Heart right ventricle (tissue), 16 donors: Measurements from ENCODE around the gene ROM1. TPM values are rescaled to one million over a fixed set of nuclear protein-coding genes. Genes with fewer than 3 reads are reported as not detected.
A peak's percentile ranks its signal among the peaks of the same experiment; 100 is the strongest.

ENCODE experiments used
- ATAC-seq, 8 donors: fragments of 200-7000 bp; cut with Tn5 transposase; one replicate each; pipeline ENCODE4 v1.9.1; 2020; ENCODE audit warnings: mild to moderate bottlenecking in 8 of 8, moderate library complexity in 8 of 8, moderate number of reproducible peaks in 1 of 8
- DNase-seq, 2 donors: peaks; one replicate each; pipeline ENCODE4 v3.0.0-alpha.2; 2020
- H3K27ac ChIP-seq, 10 donors: fragments of 200-600 bp; sonication (generic) in 2 of 10; one replicate each; pipeline versions ENCODE4 v1.5.0 to v1.8.0; 2020 to 2022; ENCODE audit warnings: mild to moderate bottlenecking in 3 of 10
- H3K27me3 ChIP-seq, 7 donors: fragments of 200-600 bp; one replicate each; pipeline ENCODE4 v1.8.0; 2021 to 2022; ENCODE audit warnings: mild to moderate bottlenecking in 2 of 7
- H3K36me3 ChIP-seq, 9 donors: fragments of 200-600 bp; sonication (generic) in 1 of 9; one replicate each; pipeline versions ENCODE4 v1.5.0 to v1.8.0; 2020 to 2022; ENCODE audit warnings: mild to moderate bottlenecking in 2 of 9
- H3K4me1 ChIP-seq, 9 donors: fragments of 200-600 bp; sonication (generic) in 1 of 9; one replicate each; pipeline versions ENCODE4 v1.5.0 to v1.8.0; 2020 to 2022; ENCODE audit warnings: mild to moderate bottlenecking in 4 of 9
- H3K4me3 ChIP-seq, 10 donors: fragments of 200-600 bp; sonication (generic) in 2 of 10; one replicate each; pipeline versions ENCODE4 v1.5.0 to v1.8.0; 2020 to 2022; ENCODE audit warnings: mild to moderate bottlenecking in 7 of 10, moderate library complexity in 2 of 10
- H3K9me3 ChIP-seq, 11 donors: fragments of 200-600 bp in 10 of 11; sonication (generic) in 2 of 11; one replicate each; pipeline versions ENCODE4 v1.5.0 to v1.8.0; 2013 to 2022; ENCODE audit warnings: mild to moderate bottlenecking in 2 of 11, control low read depth in 1 of 11, moderate library complexity in 1 of 11
- CTCF ChIP-seq, 9 donors: fragments of 200-600 bp; sonication (generic) in 2 of 9; IDR thresholded peaks; one replicate each; pipeline versions ENCODE4 v1.5.0 to v1.8.0; 2021 to 2022; ENCODE audit warnings: antibody characterized with exemption in 9 of 9, mild to moderate bottlenecking in 5 of 9, moderate library complexity in 1 of 9
- WGBS, 2 donors: extraction: QIAGEN DNeasy Blood & Tissue Kit; methylation state at CpG; one replicate each; pipeline ENCODE4 v1.1.7; 2013; ENCODE audit warnings: inconsistent platforms in 1 of 2; 5-methylcytosine and 5-hydroxymethylcytosine counted together
- intact Hi-C, 10 donors: fragments of 100-400 bp; cut with DNase I; formaldehyde crosslinking; loops; one replicate each; pipeline versions ENCODE4 v1.11.1 to v1.14.2; 2022
- polyA plus RNA-seq, 2 donors: library from polyadenylated mRNA; stranded (reverse); fragments of 200-250 nt; gene quantifications; one replicate each; pipeline ENCODE4 v1.2.3, GENCODE V29; 2013
- total RNA-seq, 10 donors: library from RNA; stranded (reverse); fragmentation: NEBNext Ultra II Directional in 3 of 10; extraction: Animal tissue kit (Norgen Biotek cat#: 25700) in 3 of 10; gene quantifications; one replicate each; pipeline versions ENCODE4 v1.2.1 to v1.2.4, GENCODE V29; 2021 to 2023
- donor health status: Arrhythmogenic right ventricular cardiomyopathy.
- donor health status: ischemic (EF 13 %, LVEDD 7.1; RV severe dilation, severe dysfunction).
- donor health status: healthy with polysubstance abuse.
- donor health status: DM: no; HTN: yes; CAD: no.
- donor health status: DM: no; HTN: no; CAD: no.
- donor health status: ischemic (EF 25% LVEDD 6.9; RV normal size, moderate dysfunction).
- donor health status: ischemic (EF 25% LVEDD 5.7; RV mildly dilated, moderate dysfunction).
- donor health status: healthy.
- donor health status: DM: yes; HTN: yes; CAD: no.
- donor health status: Ischemic cardiomyopathy.
- donor health status: ischemic (EF 35%, LVEDD 5.7; RV mildly dilated, moderate dysfunction).
- donor health status: nonischemic (EF 11% LVEDD 7.7; RV severe dilation, severe dysfunction).
- donor health status: DM: yes; HTN: yes; CAD: no.
- donor health status: PGD.
- donor health status: ischemic (EF 29% LVEDD 5.4; RV normal size, mild dysfunction).
- donor health status: nonischemic (EF 23%, LVEDD 6.1; RV moderate dilation, normal function).

The ROM1 gene
- total and polyA plus RNA-seq, 12 donors: 0.81 to 6.6 (median 2.0) TPM

GRCh38 chr11:62608776-62609175 lies 4.3 kb upstream of the ROM1 start:
- Histone ChIP-seq H3K4me3 (no peak overlapping the region), H3K36me3 (peaks cover 0 to 70% (median 8%) of the 10 kb centered on the region in 9 donors), H3K27ac (no peak overlapping the region), H3K9me3 (no peaks in the 10 kb centered on the region), H3K4me1 (peaks cover 9 to 43% (median 27%) of the 10 kb centered on the region in 9 donors), H3K27me3 (no peaks in the 10 kb centered on the region)
- 94 to 96% methylated on average over 12 of the region's 12 CpGs for WGBS, 2 donors
- ATAC-seq (no peak), DNase-seq (no peak)
- intact Hi-C loops: loop anchor here in 1 of 10 donors (10.0 kb wide), 1 partner anchor 226 kb away; the partner anchor contains the start of genes STX5, TEX54 and WDR74
- TF ChIP-seq CTCF (IDR thresholded peaks at IDR 0.05): no peak

- no peak for TF ChIP-seq CTCF (IDR thresholded peaks at IDR 0.05)
- intact Hi-C loops: loop anchor here in 1 of 10 donors (5.0 kb wide), 1 partner anchor 42 kb away; the partner anchor contains the start of gene INTS5
- H3K36me3 ChIP-seq: peaks cover 0 to 62% (median 8%) of the 10 kb centered on the region in 9 donors
- ATAC-seq (no peak), DNase-seq (no peak)
- peaks cover 9 to 43% (median 27%) of the 10 kb centered on the region in 9 donors for H3K4me1 ChIP-seq
- H3K27me3 ChIP-seq: no peaks in the 10 kb centered on the region
- no peak overlapping the region for H3K4me3 ChIP-seq
- 87 to 88% methylated on average over 6 of the region's 6 CpGs for WGBS, 2 donors
- no peaks in the 10 kb centered on the region for H3K9me3 ChIP-seq
- peak overlapping the region in 2 of 10 donors; percentile 2 to 97 for H3K27ac ChIP-seq
Observed at GRCh38 chr11:62610403-62610802, 2.7 kb upstream of the ROM1 start.

- peaks cover 0 to 62% (median 4%) of the 10 kb centered on the region in 9 donors for H3K36me3 ChIP-seq
- peaks cover 9 to 43% (median 27%) of the 10 kb centered on the region in 9 donors for H3K4me1 ChIP-seq
- peak overlapping the region; percentile 91 to 98 (median 96) for H3K27ac ChIP-seq
- ATAC-seq: no peak
- DNase-seq: no peak
- no peak for TF ChIP-seq CTCF (IDR thresholded peaks at IDR 0.05)
- peak overlapping the region; percentile 65 to 93 (median 76) for H3K4me3 ChIP-seq
- 70 to 77% methylated on average over 28 of the region's 28 CpGs for WGBS, 2 donors
- H3K9me3 ChIP-seq: no peaks in the 10 kb centered on the region
- intact Hi-C loops: loop anchor here in 1 of 10 donors (5.0 kb wide), 1 partner anchor 41 kb away; the partner anchor contains the start of gene INTS5
- no peaks in the 10 kb centered on the region for H3K27me3 ChIP-seq
Observed at GRCh38 chr11:62610814-62611704, 2.0 kb upstream of the ROM1 start.

- H3K27ac ChIP-seq: peak overlapping the region; percentile 91 to 98 (median 96)
- no peaks in the 10 kb centered on the region for H3K27me3 ChIP-seq
- WGBS, 2 donors: 2% methylated on average over 34 of the region's 34 CpGs
- H3K9me3 ChIP-seq: no peaks in the 10 kb centered on the region
- intact Hi-C loops: loop anchor here in 2 of 10 donors (1.0 to 5.0 kb wide), 2 partner anchors 11 to 40 kb away; partner anchors contain the start of genes INTS5 (in 1 of the 2) and MTA2 (in 1 of the 2)
- H3K4me3 ChIP-seq: peak overlapping the region; percentile 65 to 93 (median 76)
- H3K4me1 ChIP-seq: peaks cover 9 to 43% (median 27%) of the 10 kb centered on the region in 9 donors
- DNase-seq (peak; percentile 49 to 59), ATAC-seq (peak in 7 of 8 donors; percentile 2 to 34 (median 9))
- TF ChIP-seq CTCF (IDR thresholded peaks at IDR 0.05): no peak
- H3K36me3 ChIP-seq: peaks cover 0 to 62% (median 3%) of the 10 kb centered on the region in 9 donors
Observed at GRCh38 chr11:62611705-62612365, 1.2 kb upstream of the ROM1 start.
